Stomach (tissue), 19 donors: ENCODE results near the gene MST1. TPM values are rescaled to one million over a fixed set of nuclear protein-coding genes. Genes with fewer than 3 reads are reported as not detected.

ENCODE experiments used
- DNase-seq, 2 donors: peaks; one replicate each; pipeline versions ENCODE4 v3.0.0 to v3.0.0-alpha.2; 2013 to 2019
- H3K27ac ChIP-seq, 5 donors: fragments of 200-600 bp in 4 of 5; sonication (generic) in 4 of 5; one replicate each; pipeline ENCODE4 v1.5.1; 2013 to 2019; ENCODE audit warnings: mild to moderate bottlenecking in 1 of 5, moderate library complexity in 1 of 5
- H3K27me3 ChIP-seq, 3 donors: fragments of 200-600 bp; sonication (generic); one replicate each; pipeline ENCODE4 v1.5.1; 2017 to 2019; ENCODE audit warnings: mixed run types in 1 of 3
- H3K36me3 ChIP-seq, 4 donors: fragments of 200-600 bp; sonication (generic); 1 replicate in 3 of 4; 2 replicates in 1 of 4; pipeline ENCODE4 v1.5.1; 2016 to 2019
- H3K4me1 ChIP-seq, 4 donors: fragments of 200-600 bp; sonication (generic); one replicate each; pipeline ENCODE4 v1.5.1; 2016 to 2019
- H3K4me3 ChIP-seq, 4 donors: fragments of 200-600 bp; sonication (generic) in 3 of 4; one replicate each; pipeline ENCODE4 v1.5.1; 2016 to 2019; ENCODE audit warnings: mild to moderate bottlenecking in 1 of 4
- H3K9me3 ChIP-seq, 4 donors: fragments of 200-600 bp; sonication (generic); one replicate each; pipeline ENCODE4 v1.5.1; 2016 to 2019
- EP300 ChIP-seq: sonication (generic); formaldehyde crosslinking; IDR thresholded peaks from one replicate; pipeline ENCODE4 v1.6.1; 2017; ENCODE audit warnings: antibody characterized with exemption
- POLR2A ChIP-seq, 4 donors: fragments of 450-650 bp; IDR thresholded peaks; one replicate each; pipeline ENCODE4 v1.6.1; 2016; ENCODE audit warnings: antibody characterized with exemption in 4 of 4, control low read depth in 2 of 4, mild to moderate bottlenecking in 1 of 4, moderate library complexity in 1 of 4
- POLR2AphosphoS5 ChIP-seq, 3 donors: sonication (generic); formaldehyde crosslinking; IDR thresholded peaks; one replicate each; pipeline ENCODE4 v1.6.1; 2016; ENCODE audit warnings: antibody characterized with exemption in 3 of 3
- WGBS, 5 donors: extraction: QIAGEN DNeasy Blood & Tissue Kit in 3 of 5; methylation state at CpG; one replicate each; pipeline versions ENCODE4 v1.1.5 to v1.1.7; 2013 to 2018; 5-methylcytosine and 5-hydroxymethylcytosine counted together
- intact Hi-C: fragments of 100-400 bp; cut with DNase I; formaldehyde crosslinking; loops from one replicate; pipeline ENCODE4 v1.15.1; 2023; ENCODE audit warnings: low total_unique reads
- long read RNA-seq, 10 donors: transcript quantifications; one replicate each; lab custom pipeline, GENCODE V29; 2026
- polyA plus RNA-seq, 3 donors: library from polyadenylated mRNA; stranded (reverse); fragments of 200-250 nt; gene quantifications; one replicate each; pipeline ENCODE4 v1.2.3, GENCODE V29; 2013
- total RNA-seq, 5 donors: library from RNA; depleted of rRNA; stranded (reverse); fragments of >200 nt; gene quantifications; one replicate each; pipeline versions ENCODE4 v1.1.0 to v1.2.3, GENCODE V29; 2014 to 2016
- TF ChIP-seq, protein P1 (sequence below), 7 experiments: fragments of 450-650 bp in 4 of 7; fragments of 200-600 bp in 3 of 7; sonication (generic) in 3 of 7; IDR thresholded peaks; one replicate each; pipeline ENCODE4 v1.5.1; 2016 to 2019; ENCODE audit warnings: antibody characterized with exemption in 7 of 7, control low read depth in 2 of 7, mild to moderate bottlenecking in 1 of 7
- donor health status: healthy with polysubstance abuse.
- donor health status: Bipolar disorder and iron deficiency.
- donor health status: healthy.

Gene MST1
- total RNA-seq (100 to 1,000 TPM in 2 of 5 donors, 10 to 100 TPM in 2, 1 to 10 TPM in 1; 6.7 to 172 (median 14.9) TPM), polyA plus RNA-seq (10 to 100 TPM; 18.9 to 36.9 (median 20.5) TPM)
- long read RNA-seq, donor 1: 0 reads
- long read RNA-seq, donor 2, partial matches to known transcripts: 0 of 1 reads
- long read RNA-seq, donor 2, other reads (novel, unspliced or antisense): 0 of 1 reads
- long read RNA-seq, donor 3: 0 reads
- long read RNA-seq, donor 4: 0 reads
- long read RNA-seq, donor 5, partial matches to known transcripts: 9 of 9 reads
- long read RNA-seq, donor 5, other reads (novel, unspliced or antisense): 0 of 9 reads
- long read RNA-seq, donor 6: 0 reads
- long read RNA-seq, donor 7: 0 reads
- long read RNA-seq, donor 8: 0 reads
- long read RNA-seq, donor 9, partial matches to known transcripts: 0 of 1 reads
- long read RNA-seq, donor 9, other reads (novel, unspliced or antisense): 0 of 1 reads
- long read RNA-seq, donor 10: 0 reads

GRCh38 chr3:49689046-49689907, at the start of gene MST1, which contains the start of gene RNF123:
Gene MST1, minus strand, starts transcription at chr3:49689474. Its CDS starts 783 bp downstream, at chr3:49688691.
Gene RNF123, plus strand, starts transcription at chr3:49689557. Its CDS starts 1,609 bp downstream, at chr3:49691166.
- Histone ChIP-seq H3K27me3 (peaks cover 0 to 22% (median 0%) of the 10 kb centered on the region in 3 donors), H3K4me1 (peaks cover 26 to 52% (median 49%) of the 10 kb centered on the region in 4 donors), H3K4me3 (peak within 1 kb of the TSS; percentile 71 to 95 (median 83)), H3K9me3 (no peaks in the 10 kb centered on the region), H3K27ac (peak within 1 kb of the TSS; percentile 77 to 91 (median 88)), H3K36me3 (peaks cover 2 to 10% (median 6%) of the 10 kb centered on the region in 4 donors)
- TF ChIP-seq, protein P1, sequence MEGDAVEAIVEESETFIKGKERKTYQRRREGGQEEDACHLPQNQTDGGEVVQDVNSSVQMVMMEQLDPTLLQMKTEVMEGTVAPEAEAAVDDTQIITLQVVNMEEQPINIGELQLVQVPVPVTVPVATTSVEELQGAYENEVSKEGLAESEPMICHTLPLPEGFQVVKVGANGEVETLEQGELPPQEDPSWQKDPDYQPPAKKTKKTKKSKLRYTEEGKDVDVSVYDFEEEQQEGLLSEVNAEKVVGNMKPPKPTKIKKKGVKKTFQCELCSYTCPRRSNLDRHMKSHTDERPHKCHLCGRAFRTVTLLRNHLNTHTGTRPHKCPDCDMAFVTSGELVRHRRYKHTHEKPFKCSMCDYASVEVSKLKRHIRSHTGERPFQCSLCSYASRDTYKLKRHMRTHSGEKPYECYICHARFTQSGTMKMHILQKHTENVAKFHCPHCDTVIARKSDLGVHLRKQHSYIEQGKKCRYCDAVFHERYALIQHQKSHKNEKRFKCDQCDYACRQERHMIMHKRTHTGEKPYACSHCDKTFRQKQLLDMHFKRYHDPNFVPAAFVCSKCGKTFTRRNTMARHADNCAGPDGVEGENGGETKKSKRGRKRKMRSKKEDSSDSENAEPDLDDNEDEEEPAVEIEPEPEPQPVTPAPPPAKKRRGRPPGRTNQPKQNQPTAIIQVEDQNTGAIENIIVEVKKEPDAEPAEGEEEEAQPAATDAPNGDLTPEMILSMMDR (IDR thresholded peaks at IDR 0.05): peak in 2 of 7 experiments; percentile 23 to 37
- no peak for TF ChIP-seq EP300
- peak; percentile 62 to 96 (median 73) for TF ChIP-seq POLR2AphosphoS5 (IDR thresholded peaks at IDR 0.05)
- peak; percentile 90 to 98 for DNase-seq
- intact Hi-C loops: no loop called here
- WGBS, 5 donors: 1 to 2% (median 1%) methylated on average over 26 to 66 of the region's 66 CpGs

GRCh38 chr3:49738067-49738713, 48.9 kb upstream of the MST1 start:
- TF ChIP-seq EP300 (no peak), POLR2AphosphoS5 (IDR thresholded peaks at IDR 0.05) (no peak), POLR2A (IDR thresholded peaks at IDR 0.05) (no peak)
- TF ChIP-seq, protein P1 (IDR thresholded peaks at IDR 0.05): no peak
- no peaks in the 10 kb centered on the region for H3K4me1 ChIP-seq
- H3K36me3 ChIP-seq: peaks cover 36 to 92% (median 83%) of the 10 kb centered on the region in 4 donors
- intact Hi-C loops: no loop called here
- H3K27ac ChIP-seq: no peak overlapping the region
- H3K9me3 ChIP-seq: no peaks in the 10 kb centered on the region
- no peak overlapping the region for H3K4me3 ChIP-seq
- H3K27me3 ChIP-seq: no peaks in the 10 kb centered on the region
- 92 to 95% (median 94%) methylated on average over 11 of the region's 11 CpGs for WGBS, 5 donors
- DNase-seq: no peak

DNA sequence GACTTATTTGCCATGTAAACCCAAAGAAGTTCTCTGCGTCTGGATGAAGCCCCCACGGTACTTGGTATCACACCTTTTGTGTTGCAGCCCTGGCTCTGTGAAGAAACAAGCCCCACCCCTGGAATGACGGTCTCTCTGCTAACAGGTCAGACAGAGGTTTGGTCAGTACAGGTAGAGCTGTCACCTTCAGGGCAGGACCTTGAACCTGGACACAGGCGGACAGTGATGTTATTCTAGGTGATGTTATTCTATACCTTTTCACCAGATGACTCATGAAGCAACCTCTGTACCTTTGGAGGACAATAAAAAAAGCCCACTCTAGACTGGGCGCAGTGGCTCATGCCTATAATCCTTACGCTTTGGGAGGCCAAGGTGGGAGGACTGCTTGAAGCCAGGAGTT, 45.5 kb upstream of the MST1 start:
- peak in 1 of 2 donors; percentile 11 for DNase-seq
- H3K36me3 ChIP-seq: peaks cover 52 to 95% (median 95%) of the 10 kb centered on the region in 4 donors
- intact Hi-C loops: no loop called here

More for the DNA sequence above, 45.5 kb upstream of the MST1 start:
- Histone ChIP-seq H3K27ac (no peak overlapping the region), H3K27me3 (no peaks in the 10 kb centered on the region), H3K4me3 (no peak overlapping the region), H3K4me1 (no peaks in the 10 kb centered on the region), H3K9me3 (no peaks in the 10 kb centered on the region)
- 89 to 95% (median 93%) methylated on average over 6 of the region's 6 CpGs for WGBS, 5 donors
- TF ChIP-seq POLR2AphosphoS5 (IDR thresholded peaks at IDR 0.05): no peak
- no peak for TF ChIP-seq POLR2A (IDR thresholded peaks at IDR 0.05)
- TF ChIP-seq, protein P1 (IDR thresholded peaks at IDR 0.05): no peak
- TF ChIP-seq EP300: no peak
